ENCODE results near the gene ZNF407. TPM values are rescaled to one million over a fixed set of nuclear protein-coding genes. Genes with fewer than 3 reads are reported as not detected.

Gene ZNF407
- total RNA-seq, 1 donor from 2014 or later: 15.1 TPM

DNA sequence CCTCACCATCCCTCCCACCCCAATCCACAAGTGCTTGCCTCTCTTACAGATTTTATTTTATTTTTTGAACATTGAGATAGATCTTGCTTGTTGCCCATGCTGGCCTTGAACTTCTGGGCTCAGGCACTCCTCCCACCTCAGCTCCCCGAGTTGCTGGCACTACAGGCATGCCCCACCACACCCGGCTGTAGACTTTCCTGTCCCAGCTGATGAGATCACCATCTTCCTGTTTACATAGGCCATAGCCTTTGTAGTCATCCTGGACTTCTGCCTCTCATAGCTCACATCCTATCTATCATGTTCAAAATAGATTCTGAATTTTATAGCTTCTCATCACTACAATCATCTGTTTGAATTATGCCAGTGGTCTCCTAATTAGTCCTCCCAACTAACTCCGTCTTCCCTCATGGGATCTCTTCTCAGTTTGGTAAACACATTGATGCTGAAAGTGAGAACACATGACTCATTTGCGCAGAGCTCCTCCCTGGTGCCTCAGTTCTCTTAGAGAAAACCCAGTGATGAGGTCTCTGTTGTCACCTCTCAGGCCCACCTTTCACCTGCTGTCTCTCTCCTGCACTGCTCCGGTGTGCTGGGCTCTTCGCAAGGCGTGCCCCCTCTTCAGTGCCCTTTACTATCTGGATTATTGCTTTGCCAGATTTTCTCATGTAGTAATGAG, 243.0 kb downstream of the ZNF407 start:
- Histone ChIP-seq H3K4me1 (ENCODE audit: control insufficient read depth in 3 of 3, insufficient read depth in 3 of 3, low read length in 3 of 3) (peaks cover 9 to 18% (median 10%) of the 10 kb centered on the region in 3 donors), H3K36me3 (ENCODE audit: control insufficient read depth in 3 of 3, insufficient read depth in 3 of 3, low read length in 3 of 3) (no peaks in the 10 kb centered on the region), H3K27me3 (ENCODE audit: control insufficient read depth in 3 of 3, insufficient read depth in 3 of 3, low read length in 3 of 3) (no peaks in the 10 kb centered on the region), H3K9ac (ENCODE audit: low read depth in 1 of 3, low read length in 3 of 3) (no peak overlapping the region), H3K27ac (ENCODE audit: low read depth, low read length) (no peak overlapping the region), H3K4me3 (ENCODE audit: low read length in 3 of 3) (no peak overlapping the region), H3K9me3 (ENCODE audit: control insufficient read depth in 3 of 3, low read length in 3 of 3) (no peaks in the 10 kb centered on the region)

DNA sequence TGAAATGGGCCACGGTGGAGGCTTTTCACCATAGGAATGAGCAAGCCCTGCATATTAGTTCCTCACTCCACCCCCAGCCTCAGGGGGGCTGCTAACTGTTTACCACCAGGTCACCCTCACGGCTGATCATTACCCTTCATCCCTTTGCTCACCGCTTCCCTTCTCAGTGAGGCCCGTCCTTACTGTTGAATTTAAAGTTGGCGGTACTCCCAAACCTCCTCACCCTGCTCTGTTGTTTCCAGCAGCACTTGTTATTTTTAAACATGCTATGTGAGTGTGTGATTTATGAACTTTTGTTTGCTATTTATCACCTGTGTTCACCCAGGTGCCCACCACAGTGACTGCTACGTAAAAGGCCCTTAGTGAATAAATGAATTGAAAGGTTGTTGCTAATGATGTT, 243.6 kb downstream of the ZNF407 start:
- Histone ChIP-seq H3K9ac (ENCODE audit: low read depth in 1 of 3, low read length in 3 of 3) (no peak overlapping the region), H3K27me3 (ENCODE audit: control insufficient read depth in 3 of 3, insufficient read depth in 3 of 3, low read length in 3 of 3) (no peaks in the 10 kb centered on the region), H3K4me1 (ENCODE audit: control insufficient read depth in 3 of 3, insufficient read depth in 3 of 3, low read length in 3 of 3) (peaks cover 9 to 17% (median 10%) of the 10 kb centered on the region in 3 donors), H3K4me3 (ENCODE audit: low read length in 3 of 3) (no peak overlapping the region), H3K27ac (ENCODE audit: low read depth, low read length) (no peak overlapping the region), H3K36me3 (ENCODE audit: control insufficient read depth in 3 of 3, insufficient read depth in 3 of 3, low read length in 3 of 3) (no peaks in the 10 kb centered on the region), H3K9me3 (ENCODE audit: control insufficient read depth in 3 of 3, low read length in 3 of 3) (no peaks in the 10 kb centered on the region)

- no peaks in the 10 kb centered on the region for H3K4me1 ChIP-seq (ENCODE audit: control insufficient read depth in 3 of 3, insufficient read depth in 3 of 3, low read length in 3 of 3)
- no peaks in the 10 kb centered on the region for H3K9me3 ChIP-seq (ENCODE audit: control insufficient read depth in 3 of 3, low read length in 3 of 3)
- H3K4me3 ChIP-seq (ENCODE audit: low read length in 3 of 3): no peak overlapping the region
- H3K9ac ChIP-seq (ENCODE audit: low read depth in 1 of 3, low read length in 3 of 3): no peak overlapping the region
- no peaks in the 10 kb centered on the region for H3K36me3 ChIP-seq (ENCODE audit: control insufficient read depth in 3 of 3, insufficient read depth in 3 of 3, low read length in 3 of 3)
- no peak overlapping the region for H3K27ac ChIP-seq (ENCODE audit: low read depth, low read length)
- no peaks in the 10 kb centered on the region for H3K27me3 ChIP-seq (ENCODE audit: control insufficient read depth in 3 of 3, insufficient read depth in 3 of 3, low read length in 3 of 3)
Observed at GRCh38 chr18:74849301-74849700, 251.6 kb downstream of the ZNF407 start.

GRCh38 chr18:74856434-74856833, 258.8 kb downstream of the ZNF407 start:
- no peaks in the 10 kb centered on the region for H3K36me3 ChIP-seq (ENCODE audit: control insufficient read depth in 3 of 3, insufficient read depth in 3 of 3, low read length in 3 of 3)
- H3K27ac ChIP-seq (ENCODE audit: low read depth, low read length): no peak overlapping the region
- H3K4me1 ChIP-seq (ENCODE audit: control insufficient read depth in 3 of 3, insufficient read depth in 3 of 3, low read length in 3 of 3): peaks cover 0 to 6% (median 5%) of the 10 kb centered on the region in 3 donors
- no peaks in the 10 kb centered on the region for H3K27me3 ChIP-seq (ENCODE audit: control insufficient read depth in 3 of 3, insufficient read depth in 3 of 3, low read length in 3 of 3)
- no peak overlapping the region for H3K4me3 ChIP-seq (ENCODE audit: low read length in 3 of 3)
- no peak overlapping the region for H3K9ac ChIP-seq (ENCODE audit: low read depth in 1 of 3, low read length in 3 of 3)
- no peaks in the 10 kb centered on the region for H3K9me3 ChIP-seq (ENCODE audit: control insufficient read depth in 3 of 3, low read length in 3 of 3)

- no peak overlapping the region for H3K9ac ChIP-seq (ENCODE audit: low read depth in 1 of 3, low read length in 3 of 3)
- H3K27ac ChIP-seq (ENCODE audit: low read depth, low read length): no peak overlapping the region
- peaks cover 0 to 6% (median 5%) of the 10 kb centered on the region in 3 donors for H3K4me1 ChIP-seq (ENCODE audit: control insufficient read depth in 3 of 3, insufficient read depth in 3 of 3, low read length in 3 of 3)
- no peaks in the 10 kb centered on the region for H3K9me3 ChIP-seq (ENCODE audit: control insufficient read depth in 3 of 3, low read length in 3 of 3)
- no peak overlapping the region for H3K4me3 ChIP-seq (ENCODE audit: low read length in 3 of 3)
- H3K27me3 ChIP-seq (ENCODE audit: control insufficient read depth in 3 of 3, insufficient read depth in 3 of 3, low read length in 3 of 3): no peaks in the 10 kb centered on the region
- no peaks in the 10 kb centered on the region for H3K36me3 ChIP-seq (ENCODE audit: control insufficient read depth in 3 of 3, insufficient read depth in 3 of 3, low read length in 3 of 3)
Observed at GRCh38 chr18:74856928-74857327, 259.3 kb downstream of the ZNF407 start.

DNA sequence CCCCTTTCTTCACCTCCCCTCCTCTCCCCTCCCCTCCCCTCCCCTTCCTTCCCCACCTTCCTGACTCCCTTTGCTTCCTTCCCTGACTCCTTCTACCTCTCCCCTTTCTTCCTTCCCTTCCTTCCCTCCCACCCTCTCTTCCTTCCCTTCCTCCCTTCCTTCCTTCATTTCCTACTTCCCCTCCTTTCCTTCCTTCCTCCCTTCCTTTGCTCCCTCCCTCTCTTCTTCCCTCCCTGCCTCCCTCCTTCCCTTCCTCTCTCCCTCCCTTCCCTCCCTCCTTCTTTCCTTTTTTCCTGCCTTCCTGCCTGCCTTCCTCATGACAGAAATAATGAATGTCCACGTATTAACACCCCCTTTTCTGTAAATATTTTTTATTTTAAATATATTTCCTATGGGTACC, 260.2 kb downstream of the ZNF407 start:
- peaks cover 0 to 6% (median 5%) of the 10 kb centered on the region in 3 donors for H3K4me1 ChIP-seq (ENCODE audit: control insufficient read depth in 3 of 3, insufficient read depth in 3 of 3, low read length in 3 of 3)
- H3K4me3 ChIP-seq (ENCODE audit: low read length in 3 of 3): no peak overlapping the region
- no peak overlapping the region for H3K9ac ChIP-seq (ENCODE audit: low read depth in 1 of 3, low read length in 3 of 3)
- H3K9me3 ChIP-seq (ENCODE audit: control insufficient read depth in 3 of 3, low read length in 3 of 3): no peaks in the 10 kb centered on the region
- no peaks in the 10 kb centered on the region for H3K27me3 ChIP-seq (ENCODE audit: control insufficient read depth in 3 of 3, insufficient read depth in 3 of 3, low read length in 3 of 3)
- no peaks in the 10 kb centered on the region for H3K36me3 ChIP-seq (ENCODE audit: control insufficient read depth in 3 of 3, insufficient read depth in 3 of 3, low read length in 3 of 3)
- no peak overlapping the region for H3K27ac ChIP-seq (ENCODE audit: low read depth, low read length)

DNA sequence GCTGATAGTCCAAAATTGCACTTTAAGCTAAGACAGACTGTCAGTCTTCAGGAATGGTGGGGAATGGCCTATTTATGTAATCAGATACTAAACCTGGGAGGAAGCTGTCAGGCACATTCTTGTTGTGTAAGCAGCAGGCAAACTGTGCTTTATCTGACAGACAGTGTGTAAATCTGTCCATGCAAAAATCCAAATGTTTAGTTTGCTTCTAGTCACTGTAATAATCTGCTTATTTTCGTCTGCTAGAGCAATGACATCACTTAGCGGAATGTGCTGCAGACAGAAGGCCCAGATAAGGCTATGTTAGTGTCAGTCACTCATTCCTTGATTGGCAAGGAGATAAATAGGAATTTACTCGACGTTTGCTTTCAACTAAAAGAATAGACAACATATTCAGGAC, 263.5 kb downstream of the ZNF407 start:
- Histone ChIP-seq H3K36me3 (ENCODE audit: control insufficient read depth in 3 of 3, insufficient read depth in 3 of 3, low read length in 3 of 3) (no peaks in the 10 kb centered on the region), H3K27ac (ENCODE audit: low read depth, low read length) (no peak overlapping the region), H3K27me3 (ENCODE audit: control insufficient read depth in 3 of 3, insufficient read depth in 3 of 3, low read length in 3 of 3) (no peaks in the 10 kb centered on the region), H3K9ac (ENCODE audit: low read depth in 1 of 3, low read length in 3 of 3) (no peak overlapping the region), H3K4me3 (ENCODE audit: low read length in 3 of 3) (no peak overlapping the region), H3K9me3 (ENCODE audit: control insufficient read depth in 3 of 3, low read length in 3 of 3) (no peaks in the 10 kb centered on the region), H3K4me1 (ENCODE audit: control insufficient read depth in 3 of 3, insufficient read depth in 3 of 3, low read length in 3 of 3) (peaks cover 0 to 6% (median 5%) of the 10 kb centered on the region in 3 donors)

DNA sequence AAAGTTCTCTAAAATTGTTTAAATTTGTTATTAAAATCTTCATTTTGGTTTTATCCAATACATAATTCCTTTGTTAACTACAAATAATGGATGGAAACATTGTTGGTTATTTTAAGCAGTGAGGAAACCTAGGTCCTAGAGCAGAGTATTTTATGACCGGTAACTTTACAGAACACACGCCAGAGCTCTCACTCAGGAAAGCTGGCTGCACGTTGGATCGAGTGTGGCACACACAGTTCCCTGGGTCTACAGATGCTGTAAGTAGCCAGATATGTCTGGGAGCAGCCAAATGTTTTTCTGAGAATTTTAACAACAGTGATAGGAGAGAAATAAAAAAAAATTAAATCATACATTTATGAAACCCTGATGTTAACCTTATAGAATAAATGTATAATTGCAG, 264.4 kb downstream of the ZNF407 start:
- H3K36me3 ChIP-seq (ENCODE audit: control insufficient read depth in 3 of 3, insufficient read depth in 3 of 3, low read length in 3 of 3): no peaks in the 10 kb centered on the region
- H3K27me3 ChIP-seq (ENCODE audit: control insufficient read depth in 3 of 3, insufficient read depth in 3 of 3, low read length in 3 of 3): no peaks in the 10 kb centered on the region
- H3K27ac ChIP-seq (ENCODE audit: low read depth, low read length): no peak overlapping the region
- H3K4me1 ChIP-seq (ENCODE audit: control insufficient read depth in 3 of 3, insufficient read depth in 3 of 3, low read length in 3 of 3): peaks cover 0 to 6% (median 5%) of the 10 kb centered on the region in 3 donors
- H3K9ac ChIP-seq (ENCODE audit: low read depth in 1 of 3, low read length in 3 of 3): no peak overlapping the region
- no peaks in the 10 kb centered on the region for H3K9me3 ChIP-seq (ENCODE audit: control insufficient read depth in 3 of 3, low read length in 3 of 3)
- no peak overlapping the region for H3K4me3 ChIP-seq (ENCODE audit: low read length in 3 of 3)

- Histone ChIP-seq H3K4me3 (ENCODE audit: low read length in 3 of 3) (no peak overlapping the region), H3K27ac (ENCODE audit: low read depth, low read length) (no peak overlapping the region), H3K9me3 (ENCODE audit: control insufficient read depth in 3 of 3, low read length in 3 of 3) (no peaks in the 10 kb centered on the region), H3K9ac (ENCODE audit: low read depth in 1 of 3, low read length in 3 of 3) (no peak overlapping the region), H3K36me3 (ENCODE audit: control insufficient read depth in 3 of 3, insufficient read depth in 3 of 3, low read length in 3 of 3) (no peaks in the 10 kb centered on the region), H3K4me1 (ENCODE audit: control insufficient read depth in 3 of 3, insufficient read depth in 3 of 3, low read length in 3 of 3) (no peaks in the 10 kb centered on the region), H3K27me3 (ENCODE audit: control insufficient read depth in 3 of 3, insufficient read depth in 3 of 3, low read length in 3 of 3) (no peaks in the 10 kb centered on the region)
Observed at GRCh38 chr18:74866577-74866976, 268.9 kb downstream of the ZNF407 start.

GRCh38 chr18:74868461-74868860, 270.8 kb downstream of the ZNF407 start:
- no peaks in the 10 kb centered on the region for H3K9me3 ChIP-seq (ENCODE audit: control insufficient read depth in 3 of 3, low read length in 3 of 3)
- H3K4me3 ChIP-seq (ENCODE audit: low read length in 3 of 3): no peak overlapping the region
- no peak overlapping the region for H3K27ac ChIP-seq (ENCODE audit: low read depth, low read length)
- no peaks in the 10 kb centered on the region for H3K27me3 ChIP-seq (ENCODE audit: control insufficient read depth in 3 of 3, insufficient read depth in 3 of 3, low read length in 3 of 3)
- H3K4me1 ChIP-seq (ENCODE audit: control insufficient read depth in 3 of 3, insufficient read depth in 3 of 3, low read length in 3 of 3): no peaks in the 10 kb centered on the region
- no peaks in the 10 kb centered on the region for H3K36me3 ChIP-seq (ENCODE audit: control insufficient read depth in 3 of 3, insufficient read depth in 3 of 3, low read length in 3 of 3)
- H3K9ac ChIP-seq (ENCODE audit: low read depth in 1 of 3, low read length in 3 of 3): no peak overlapping the region

Measured in skeletal muscle tissue (tissue), 4 donors.